ENCODE results near the gene RABL6.
A peak's percentile ranks its signal among the peaks of the same experiment; 100 is the strongest.
"Not testable (repeated sequence)": the region's sequence is repeated elsewhere in the genome, so short reads cannot be mapped to it uniquely, and the experiment has no call there.

Gene RABL6

DNA sequence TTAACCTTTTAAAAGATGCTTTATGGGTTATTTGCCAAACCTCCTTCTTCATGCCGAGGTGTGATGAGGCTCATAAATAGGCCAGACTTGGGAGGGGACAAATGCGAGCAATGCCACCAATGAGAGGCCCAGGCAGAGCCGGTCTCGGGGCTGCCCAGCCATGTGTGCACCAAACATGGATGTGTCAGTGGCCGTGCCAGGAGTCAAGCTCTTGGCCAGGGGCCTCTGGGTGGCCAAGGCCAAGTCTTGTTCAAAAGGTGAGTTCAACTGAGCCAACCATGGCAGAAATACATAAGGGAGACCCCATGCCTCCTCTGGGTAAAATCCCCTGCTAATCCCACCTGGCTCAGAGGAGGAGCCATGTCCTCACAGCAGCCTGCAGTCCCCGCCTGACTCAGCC is 32.6 kb upstream of the RABL6 start:
- DNase-seq = no peak

DNA sequence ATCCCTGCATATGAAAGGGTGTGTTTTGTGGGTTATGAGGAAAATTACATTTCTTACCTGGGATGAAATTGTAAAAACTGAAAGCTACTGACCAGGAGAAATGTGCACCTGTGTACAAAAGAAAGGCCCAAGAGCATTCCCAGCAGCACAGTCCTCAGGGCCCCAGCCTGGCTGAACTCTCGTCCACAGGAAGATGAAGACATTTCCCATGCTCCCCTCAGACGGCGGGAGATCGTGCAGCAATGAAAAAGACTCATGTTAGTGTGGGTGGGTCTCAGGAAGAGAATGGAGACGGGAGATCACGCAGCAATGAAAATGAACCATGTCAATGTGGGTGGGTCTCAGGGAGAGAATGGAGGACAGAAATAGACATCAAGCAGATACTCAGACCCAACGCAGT is 30.8 kb upstream of the RABL6 start:
- DNase-seq = no peak

DNA sequence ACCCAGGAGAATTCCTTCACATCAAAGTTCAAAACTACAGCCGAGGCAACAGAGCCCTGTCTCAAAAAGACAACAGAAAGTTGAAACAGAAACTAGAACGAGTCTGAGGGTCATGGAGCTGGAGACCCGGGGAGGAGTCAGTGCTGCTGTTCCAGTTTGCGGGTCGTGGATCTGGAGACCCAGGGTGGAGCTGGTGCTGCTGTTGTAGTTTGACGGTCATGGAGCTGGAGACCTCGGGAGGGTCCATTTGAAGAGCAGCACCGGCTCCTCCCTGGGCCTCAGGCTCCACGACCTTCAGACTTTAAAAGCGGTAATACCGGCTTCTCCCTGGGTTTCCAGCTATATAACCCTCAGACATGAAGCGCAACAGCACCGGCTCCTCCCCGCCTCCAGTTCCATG is 30.4 kb upstream of the RABL6 start:
- no peak for DNase-seq

DNA sequence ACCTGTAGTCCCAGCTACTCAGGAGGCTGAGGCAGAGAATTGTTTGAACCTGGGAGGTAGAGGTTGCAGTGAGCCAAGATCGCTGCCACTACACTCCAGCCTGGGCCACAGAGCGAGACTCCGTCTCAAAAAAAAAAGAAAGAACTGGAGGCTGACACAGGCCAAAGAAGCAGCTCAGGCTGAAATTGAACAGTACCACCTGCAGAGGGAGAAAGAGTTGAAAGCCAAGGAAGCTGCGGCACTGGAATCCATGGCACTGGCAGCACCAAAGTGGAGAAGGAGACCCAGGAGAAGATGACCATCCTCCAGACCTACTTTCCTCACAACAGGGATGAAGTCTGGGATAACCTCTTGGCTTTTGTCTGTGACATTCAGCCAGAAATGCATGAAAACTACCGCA is 27.9 kb upstream of the RABL6 start:
- DNase-seq = no peak

DNA sequence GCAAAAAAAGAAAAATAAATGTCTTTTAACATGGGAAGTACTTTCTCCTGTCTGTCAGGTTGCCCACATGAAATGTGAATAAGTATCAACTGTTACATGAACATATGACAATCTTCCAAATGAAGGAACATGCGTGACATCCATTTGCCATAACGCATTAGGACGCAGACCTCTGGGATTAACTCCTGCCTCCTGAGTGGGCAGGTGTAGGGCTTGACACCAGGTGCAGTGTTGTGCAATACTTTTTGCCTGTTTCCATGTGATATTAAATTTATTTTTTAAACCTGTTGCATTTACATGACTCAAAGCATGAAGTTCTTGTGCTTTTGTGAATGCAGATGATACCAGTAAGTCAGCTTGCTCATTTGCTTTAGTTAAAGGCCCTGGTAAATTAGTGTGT is 25.3 kb upstream of the RABL6 start:
- DNase-seq = no peak

DNA sequence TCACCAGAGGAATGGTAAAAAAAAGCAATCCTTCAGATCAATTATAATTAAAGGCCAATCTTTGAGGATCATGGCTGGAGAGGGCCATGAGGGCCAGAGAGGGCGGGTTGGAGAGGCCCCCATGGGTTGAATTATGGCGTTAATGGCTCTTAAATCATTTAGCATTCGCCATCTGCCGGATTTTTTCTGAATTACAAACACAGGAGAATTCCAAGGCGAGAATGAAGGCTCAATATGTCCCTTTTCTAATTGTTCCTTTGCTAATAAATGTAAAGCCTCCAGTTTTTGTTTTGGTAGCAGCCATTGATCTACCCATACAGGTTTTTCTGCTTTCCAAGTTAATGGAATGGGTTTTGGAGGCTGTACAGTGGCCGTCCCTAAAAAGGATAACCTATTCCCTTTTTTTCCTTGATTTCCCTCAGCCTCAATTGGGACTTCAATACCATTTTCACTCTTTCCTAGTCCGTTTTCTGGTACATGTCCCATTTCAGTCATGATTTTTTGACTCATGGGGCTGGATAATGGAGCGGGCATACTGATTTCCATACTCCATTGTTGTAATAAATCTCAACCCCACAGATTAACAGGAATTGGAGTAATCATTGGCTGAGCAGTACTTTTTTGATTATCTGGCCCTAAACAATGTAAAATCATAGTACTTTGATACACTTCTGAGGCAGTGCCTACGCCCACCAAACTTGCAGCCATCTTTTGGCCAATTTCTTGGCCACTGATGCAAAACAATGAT is 23.3 kb upstream of the RABL6 start:
- DNase-seq = peak in 1 of 2 donors; percentile 39

DNA sequence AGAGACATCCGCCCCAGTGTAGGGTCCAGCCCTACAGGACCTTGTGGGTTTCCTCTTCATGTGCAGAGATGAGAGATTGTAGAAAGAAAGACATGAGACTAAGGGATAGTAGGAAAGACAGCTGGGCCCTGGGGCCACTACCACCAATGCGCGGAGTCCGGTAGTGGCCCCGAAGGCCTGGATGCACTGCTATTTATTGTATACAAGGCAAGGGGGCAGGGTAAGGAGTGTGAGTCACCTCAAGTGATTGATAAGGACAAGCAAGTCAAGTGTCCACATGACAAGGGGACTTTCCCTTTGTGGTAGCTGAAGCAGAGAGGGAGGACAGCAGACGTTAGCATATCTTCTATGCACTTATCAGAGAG is 22.8 kb upstream of the RABL6 start:
- DNase-seq = no peak

DNA sequence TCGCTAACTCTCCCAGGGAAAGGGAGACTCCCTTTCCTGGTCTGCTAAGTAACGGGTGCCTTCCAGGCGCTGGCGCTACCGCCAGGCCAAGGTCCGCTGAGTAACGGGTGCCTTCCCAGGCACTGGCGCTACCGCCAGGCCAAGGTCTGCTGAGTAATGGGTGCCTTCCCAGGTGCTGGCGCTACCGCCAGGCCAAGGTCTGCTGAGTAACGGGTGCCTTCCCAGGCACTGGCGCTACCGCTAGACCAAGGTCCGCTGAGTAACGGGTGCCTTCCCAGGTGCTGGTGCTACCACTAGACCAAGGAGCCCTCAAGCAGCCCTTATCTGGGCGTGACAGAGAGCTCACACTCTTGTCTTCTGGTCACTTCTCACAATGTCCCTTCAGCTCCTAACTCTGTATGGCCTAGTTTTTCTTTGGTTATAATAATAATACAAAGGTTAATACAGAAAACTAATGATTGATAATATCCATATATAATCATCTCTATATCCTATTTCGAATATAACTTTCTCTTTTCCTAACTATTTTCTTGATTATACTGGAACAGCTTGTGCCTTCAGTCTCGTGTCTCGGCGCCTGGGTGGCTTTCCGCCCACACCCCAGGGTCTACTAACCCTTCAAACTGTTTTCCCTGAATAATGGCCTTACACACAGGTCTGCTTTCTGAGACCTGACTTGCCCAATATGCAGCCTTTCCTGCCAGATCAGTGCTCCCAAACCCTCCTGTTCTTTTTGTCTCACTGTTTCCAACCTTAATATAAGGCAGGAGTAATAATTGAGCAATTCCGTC is 22.0 kb upstream of the RABL6 start:
- DNase-seq = not testable (repeated sequence)

DNA sequence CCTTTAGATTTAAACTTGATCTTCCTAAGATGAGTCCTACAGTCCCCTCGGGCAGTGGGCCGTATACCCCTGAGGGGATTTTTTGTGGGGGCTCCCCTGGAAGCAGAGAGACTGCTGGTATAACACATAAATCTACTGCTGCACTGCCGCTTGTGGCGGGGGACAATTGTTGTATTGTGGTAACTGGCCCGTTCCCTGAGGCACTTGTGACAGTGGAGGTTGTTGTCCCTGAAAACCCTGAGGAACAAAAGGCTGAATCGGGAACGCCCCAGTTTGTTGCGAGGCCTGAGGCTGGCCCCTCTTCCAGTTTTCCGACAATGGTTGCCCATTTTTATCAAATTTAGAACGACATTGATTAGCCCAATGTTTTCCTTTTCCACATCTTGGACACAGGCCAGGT is 21.3 kb upstream of the RABL6 start:
- DNase-seq = no peak

DNA sequence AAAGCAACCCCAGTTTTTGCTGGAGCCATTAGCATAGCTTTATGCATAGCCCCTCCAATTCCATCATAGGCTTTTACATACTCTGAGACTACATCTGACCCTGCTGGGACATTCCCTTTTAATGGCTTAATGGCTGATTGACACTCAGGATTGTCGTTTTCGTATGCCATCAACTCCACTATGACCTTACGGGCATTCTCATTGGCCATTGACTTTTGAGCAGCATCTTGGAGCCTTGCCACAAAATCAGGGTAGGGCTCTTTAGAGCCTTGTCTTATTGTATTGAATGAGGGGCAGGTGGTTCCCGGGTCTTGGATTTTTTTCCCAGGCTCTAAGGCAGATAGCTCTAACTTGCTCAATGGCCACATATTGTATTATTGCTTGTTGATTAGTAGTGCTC is 20.8 kb upstream of the RABL6 start:
- not testable (repeated sequence) for DNase-seq

DNA sequence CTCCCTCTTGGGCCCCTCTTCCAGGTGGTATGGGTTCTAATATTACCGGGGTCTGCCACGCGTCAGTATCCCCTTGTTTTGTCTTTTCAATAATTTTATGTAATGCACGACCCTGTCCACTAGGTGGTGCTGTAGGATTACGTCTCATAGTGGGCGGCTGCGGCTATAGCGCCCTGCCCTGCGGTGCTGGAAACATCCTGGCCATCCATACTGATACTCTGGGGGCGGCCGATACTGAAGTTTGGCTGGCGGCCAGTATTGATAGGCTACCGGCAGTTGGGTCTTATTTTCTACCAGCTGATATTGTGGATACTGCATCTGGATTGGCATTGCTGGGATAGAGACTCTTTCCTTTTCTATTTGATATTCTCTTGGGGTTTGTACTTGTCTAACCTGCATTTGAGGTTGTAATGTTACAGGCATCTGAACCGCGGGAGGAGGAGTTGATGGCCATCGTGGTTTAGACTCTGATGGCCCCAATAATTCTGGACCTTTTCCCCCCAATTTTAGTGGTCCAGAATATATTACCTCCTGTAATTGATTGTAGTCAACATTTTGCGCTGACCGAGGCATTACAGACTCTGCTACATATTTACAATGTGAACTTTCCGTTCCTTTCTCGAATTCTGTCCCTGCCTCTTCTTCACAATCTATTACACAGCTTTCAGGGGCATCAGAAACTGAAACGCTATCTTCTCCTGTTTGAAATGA is 19.9 kb upstream of the RABL6 start:
- DNase-seq = peak; percentile 61 to 71

DNA sequence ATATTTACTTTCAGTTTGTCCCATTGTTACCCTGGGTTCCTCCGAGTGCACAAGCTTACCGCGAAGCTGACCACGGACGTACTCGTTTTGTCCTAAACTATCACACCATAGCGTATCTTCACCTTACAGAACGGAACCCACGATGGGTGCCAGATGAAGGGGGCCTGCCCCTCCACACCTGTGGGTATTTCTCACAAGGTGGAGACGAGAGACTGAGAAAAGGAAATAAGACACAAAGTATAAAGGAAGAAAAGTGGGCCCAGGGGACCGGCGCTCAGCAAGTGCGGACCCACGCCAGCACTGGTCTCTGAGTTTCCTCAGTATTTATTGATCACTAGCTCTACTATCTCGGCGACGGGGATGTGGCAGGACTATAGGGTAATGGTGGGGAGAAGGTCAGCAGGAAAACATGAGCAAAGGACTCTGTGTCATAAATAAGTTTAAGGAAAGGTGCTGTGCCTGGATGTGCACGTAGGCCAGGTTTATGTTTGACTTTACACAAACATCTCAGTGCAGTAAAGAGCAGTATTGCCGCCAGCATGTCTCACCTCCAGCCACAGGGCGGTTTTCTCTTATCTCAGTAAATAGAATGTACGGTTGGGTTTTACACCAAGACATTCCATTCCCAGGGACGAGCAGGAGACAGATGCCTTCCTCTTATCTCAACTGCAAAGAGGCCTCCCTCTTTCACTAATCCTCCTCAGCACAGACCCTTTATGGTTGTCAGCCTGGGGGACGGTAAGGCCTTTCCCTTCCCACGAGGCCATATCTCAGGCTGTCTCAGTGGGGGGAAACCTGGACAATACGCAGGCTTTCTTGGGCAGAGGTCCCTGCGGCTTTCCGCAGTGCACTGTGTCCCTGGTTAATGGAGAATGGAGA is 18.9 kb upstream of the RABL6 start:
- DNase-seq = not testable (repeated sequence)

DNA sequence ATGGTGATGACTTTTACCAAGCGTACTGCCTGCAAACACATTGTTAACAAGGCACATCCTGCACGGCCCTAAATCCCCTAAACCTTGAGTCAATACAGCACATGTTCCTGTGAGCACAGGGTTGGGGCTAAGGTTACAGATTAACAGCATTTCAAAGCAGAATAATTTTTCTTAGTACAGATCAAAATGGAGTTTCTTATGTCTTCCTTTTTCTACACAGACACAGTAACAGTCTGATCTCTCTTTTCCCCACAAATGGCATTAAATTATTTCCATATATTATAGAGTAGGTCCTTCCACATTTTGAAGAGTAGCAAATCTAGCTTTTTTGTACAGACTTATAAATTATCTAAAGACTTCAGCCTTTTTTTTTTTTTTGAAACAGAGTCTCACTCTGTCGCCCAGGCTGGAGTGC is 18.2 kb upstream of the RABL6 start:
- no peak for DNase-seq

DNA sequence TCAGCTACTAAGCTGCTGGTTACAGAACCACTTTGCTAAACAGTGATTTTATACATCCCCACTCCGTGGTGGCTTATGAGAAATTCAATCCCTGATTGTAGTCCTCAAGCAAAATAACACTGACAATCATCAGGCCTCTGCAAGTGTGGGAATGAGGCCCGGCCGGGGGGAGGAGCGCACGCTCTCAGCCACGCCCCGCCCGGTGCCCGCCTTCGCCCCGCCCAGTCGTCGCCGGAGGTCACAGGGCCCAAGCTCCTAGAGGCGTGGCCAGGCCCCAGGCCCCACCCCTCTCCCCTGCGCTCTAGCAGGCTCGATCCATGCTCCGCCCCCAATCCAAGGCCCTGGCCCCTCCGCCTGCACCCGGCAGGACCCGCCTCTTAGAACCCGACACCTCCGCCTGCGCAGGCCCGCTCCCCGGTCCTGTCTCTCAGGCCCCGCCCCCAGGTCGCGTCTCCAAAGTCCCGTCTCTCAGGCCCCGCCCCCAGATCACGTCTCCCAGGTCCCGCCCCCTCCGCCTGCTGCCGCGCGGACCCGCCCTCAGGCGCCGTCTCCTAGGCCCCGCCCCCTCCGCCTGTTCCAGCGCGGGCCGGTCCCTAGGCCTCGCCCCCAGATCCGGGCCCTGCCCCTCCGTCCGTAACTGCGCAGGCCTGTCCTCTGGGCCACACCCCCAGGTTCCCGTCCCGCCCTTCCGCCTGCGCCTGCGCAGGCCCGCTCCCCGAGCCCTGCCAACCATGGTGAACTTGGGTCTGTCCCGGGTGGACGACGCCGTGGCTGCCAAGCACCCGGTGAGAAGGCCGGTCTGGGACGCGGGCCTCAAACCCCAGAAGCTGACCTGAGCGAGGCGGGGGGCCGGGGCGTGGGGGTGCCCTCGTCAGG is 16.9 kb upstream of the RABL6 start, which contains the start of gene TMEM141:
TMEM141 (plus strand) TSS at position 705 of the 876 bp plus-strand sequence; CDS start at position 732, 27 bp downstream.
- DNase-seq = peak; percentile 99 to 100

DNA sequence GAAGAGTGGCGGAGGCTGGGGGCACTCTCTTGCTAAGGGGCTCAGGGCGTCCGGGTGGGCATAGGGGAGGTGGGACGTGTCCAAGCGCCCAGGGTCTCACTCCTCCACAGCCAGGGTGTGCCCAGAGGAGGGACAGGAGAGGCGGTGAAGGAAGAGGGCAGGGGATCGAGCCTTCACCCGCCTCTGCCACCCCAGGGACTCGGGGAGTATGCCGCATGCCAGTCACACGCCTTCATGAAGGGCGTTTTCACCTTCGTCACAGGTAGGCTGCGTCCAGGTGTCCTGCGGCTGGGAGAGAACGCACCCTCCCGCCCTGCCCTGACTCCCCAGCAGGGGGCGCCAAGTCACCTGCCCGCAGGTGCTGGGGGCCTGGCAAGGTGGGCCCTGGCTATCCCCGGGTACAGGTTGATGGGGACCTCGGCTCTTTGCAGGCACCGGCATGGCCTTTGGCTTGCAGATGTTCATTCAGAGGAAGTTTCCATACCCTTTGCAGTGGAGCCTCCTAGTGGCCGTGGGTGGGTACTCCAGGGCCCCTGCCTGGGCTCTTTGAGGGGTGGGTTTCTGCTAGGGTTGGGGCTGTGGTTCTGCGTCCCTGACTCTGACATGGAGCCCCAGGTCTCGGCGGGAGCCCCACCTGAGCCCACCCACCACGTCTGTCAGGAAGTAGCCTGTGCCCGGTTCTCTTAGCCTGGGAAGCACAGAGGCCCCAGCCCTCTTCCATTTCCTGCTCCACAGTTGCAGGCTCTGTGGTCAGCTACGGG is 16.1 kb upstream of the RABL6 start:
- peak; percentile 41 to 52 for DNase-seq

DNA sequence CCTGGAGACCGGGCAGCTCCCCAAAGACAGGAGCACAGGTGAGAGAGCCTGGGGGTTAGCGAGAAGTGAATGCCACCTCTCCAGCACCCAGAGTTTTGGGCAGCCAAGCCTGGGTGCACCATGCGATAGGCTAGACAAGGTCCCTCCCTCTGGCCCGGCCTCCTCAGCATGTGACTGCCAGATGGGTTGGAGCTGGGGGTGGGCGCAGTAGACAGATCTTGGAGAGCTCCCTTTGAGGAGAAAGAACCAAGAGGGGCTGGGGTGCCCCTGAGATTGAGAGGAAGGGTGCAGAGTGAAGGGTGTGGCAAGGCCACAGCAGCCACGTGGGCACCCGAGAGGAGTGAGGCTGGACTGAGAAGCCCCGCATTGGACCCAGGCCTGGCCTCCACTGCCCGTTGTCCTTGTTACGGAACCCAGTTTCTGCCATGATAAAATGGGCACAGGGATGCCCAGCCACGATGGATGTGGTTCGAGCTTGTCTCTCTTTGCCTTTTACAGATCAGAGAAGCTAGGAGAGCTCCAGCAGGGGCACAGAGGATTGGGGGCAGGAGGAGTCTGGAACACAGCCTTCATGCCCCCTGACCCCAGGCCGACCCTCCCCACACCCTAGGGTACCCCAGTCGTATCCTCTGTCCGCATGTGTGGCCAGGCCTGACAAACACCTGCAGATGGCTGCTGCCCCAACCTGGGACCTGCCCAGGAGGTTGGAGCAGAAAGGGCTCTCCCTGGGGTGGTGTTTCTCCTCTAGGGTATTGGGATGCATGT is 15.2 kb upstream of the RABL6 start:
- no peak for DNase-seq

DNA sequence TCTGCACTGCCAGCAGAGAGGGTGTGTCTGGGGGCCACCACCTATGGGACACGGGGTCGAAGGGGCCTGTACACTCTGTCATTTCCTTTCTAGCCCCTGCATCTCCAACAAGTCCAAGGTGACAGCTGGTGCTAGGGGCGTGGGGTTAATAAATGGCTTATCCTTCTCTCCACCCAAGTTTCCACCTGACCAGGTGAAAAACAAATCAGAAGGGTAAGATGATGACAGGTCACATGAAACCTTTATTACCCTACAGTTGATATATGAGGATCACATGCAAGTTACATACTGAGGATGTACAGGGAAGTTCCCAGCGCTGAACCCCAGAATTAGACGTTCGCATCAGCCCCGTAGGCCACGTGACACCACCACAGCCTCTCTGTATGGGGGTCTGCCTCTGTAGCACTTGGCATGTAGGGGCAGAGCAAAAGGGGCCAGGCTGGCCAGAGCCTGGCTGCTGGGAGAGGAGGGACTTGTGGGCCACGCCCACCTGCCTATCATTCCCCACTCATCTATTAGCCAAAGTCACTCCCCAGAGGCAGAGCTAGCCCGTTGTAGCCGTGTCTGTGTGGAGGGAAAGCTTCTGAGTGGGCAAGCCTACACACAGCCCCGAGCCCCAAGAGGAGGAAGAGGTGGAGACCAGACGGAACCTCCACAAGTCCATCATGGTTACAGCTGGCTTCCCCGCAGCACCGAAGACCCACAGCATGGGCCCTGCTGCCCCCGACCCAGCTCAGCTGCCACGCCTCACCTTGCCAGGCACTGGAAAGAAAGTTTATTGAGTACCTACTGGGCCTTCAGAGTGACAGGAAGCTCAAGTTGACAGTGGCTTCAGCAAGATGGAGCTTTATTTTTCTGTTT is 14.4 kb upstream of the RABL6 start:
- peak in 1 of 2 donors; percentile 19 for DNase-seq

DNA sequence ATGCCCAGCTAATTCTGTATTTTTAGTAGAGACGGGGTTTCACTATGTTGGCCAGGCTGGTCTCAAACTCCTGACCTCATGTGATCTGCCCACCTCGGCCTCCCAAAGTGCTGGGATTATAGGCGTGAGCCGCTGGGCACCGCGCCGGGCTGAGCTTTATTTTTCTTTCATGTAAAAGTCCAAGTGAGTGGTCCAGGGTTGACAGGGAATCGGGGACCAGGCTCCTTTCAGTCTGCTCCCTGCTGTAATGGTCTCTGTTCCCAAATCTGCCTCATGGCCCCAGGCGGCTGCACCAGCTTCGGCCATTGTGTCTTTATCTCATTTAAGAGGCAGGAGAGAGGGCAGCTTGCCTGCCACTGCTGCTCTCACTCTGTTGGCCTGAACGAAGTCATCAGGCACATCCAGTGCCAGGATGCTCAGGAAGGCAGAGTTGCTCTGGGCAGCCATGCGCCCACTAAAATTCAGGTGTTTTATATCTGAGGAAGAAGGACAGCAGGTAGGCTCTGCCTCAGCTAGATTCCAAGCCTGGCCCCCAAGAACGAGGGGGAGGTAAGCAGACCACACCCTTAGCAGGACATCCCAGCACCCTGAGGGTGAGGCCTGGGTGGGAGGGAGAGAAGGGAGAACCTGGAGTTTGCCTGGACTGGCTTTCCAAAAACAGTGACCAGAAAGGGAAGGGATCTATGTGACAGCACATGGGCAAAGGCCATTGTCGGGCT is 13.3 kb upstream of the RABL6 start:
- no peak for DNase-seq

All from inflammatory macrophage (primary cell).